GM19351 (cell line): ENCODE results near the gene ADGRF4.
A peak's percentile ranks its signal among the peaks of the same experiment; 100 is the strongest.

ENCODE experiments used
- ATAC-seq: cut with Tn5 transposase; IDR thresholded peaks from one replicate; pipeline ENCODE4 v1.9.1; 2021; ENCODE audit warnings: mild to moderate bottlenecking, moderate library complexity; ENCODE audit not compliant: unreplicated experiment

Gene ADGRF4, protein sequence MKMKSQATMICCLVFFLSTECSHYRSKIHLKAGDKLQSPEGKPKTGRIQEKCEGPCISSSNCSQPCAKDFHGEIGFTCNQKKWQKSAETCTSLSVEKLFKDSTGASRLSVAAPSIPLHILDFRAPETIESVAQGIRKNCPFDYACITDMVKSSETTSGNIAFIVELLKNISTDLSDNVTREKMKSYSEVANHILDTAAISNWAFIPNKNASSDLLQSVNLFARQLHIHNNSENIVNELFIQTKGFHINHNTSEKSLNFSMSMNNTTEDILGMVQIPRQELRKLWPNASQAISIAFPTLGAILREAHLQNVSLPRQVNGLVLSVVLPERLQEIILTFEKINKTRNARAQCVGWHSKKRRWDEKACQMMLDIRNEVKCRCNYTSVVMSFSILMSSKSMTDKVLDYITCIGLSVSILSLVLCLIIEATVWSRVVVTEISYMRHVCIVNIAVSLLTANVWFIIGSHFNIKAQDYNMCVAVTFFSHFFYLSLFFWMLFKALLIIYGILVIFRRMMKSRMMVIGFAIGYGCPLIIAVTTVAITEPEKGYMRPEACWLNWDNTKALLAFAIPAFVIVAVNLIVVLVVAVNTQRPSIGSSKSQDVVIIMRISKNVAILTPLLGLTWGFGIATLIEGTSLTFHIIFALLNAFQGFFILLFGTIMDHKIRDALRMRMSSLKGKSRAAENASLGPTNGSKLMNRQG

DNA sequence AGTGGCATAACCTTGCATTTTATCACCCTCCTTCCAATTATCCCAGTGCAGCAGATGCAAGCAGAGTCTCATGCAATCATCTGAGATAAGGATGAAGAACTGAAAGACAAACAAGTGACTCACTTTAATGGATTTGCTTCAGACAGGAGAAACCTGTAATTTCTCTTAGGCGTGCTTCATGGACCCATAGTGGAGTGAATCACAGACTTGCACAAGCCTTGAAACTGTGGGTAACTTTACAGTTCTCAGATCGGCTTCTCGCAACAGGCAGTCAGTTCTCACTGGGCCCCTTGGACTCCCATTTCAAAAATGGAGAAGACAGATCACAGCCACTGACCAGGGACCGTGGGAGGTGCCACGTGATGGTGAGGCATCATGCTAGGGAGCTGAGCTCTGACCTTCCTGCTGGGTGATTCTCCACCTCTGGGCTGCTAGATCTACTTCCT, at the start of gene ADGRF4:
Gene ADGRF4 (plus strand): TSS at position 239 of the 446 bp plus-strand sequence. CDS start 8,666 bp downstream, outside the sequence.
- ATAC-seq: peak; percentile 28

DNA sequence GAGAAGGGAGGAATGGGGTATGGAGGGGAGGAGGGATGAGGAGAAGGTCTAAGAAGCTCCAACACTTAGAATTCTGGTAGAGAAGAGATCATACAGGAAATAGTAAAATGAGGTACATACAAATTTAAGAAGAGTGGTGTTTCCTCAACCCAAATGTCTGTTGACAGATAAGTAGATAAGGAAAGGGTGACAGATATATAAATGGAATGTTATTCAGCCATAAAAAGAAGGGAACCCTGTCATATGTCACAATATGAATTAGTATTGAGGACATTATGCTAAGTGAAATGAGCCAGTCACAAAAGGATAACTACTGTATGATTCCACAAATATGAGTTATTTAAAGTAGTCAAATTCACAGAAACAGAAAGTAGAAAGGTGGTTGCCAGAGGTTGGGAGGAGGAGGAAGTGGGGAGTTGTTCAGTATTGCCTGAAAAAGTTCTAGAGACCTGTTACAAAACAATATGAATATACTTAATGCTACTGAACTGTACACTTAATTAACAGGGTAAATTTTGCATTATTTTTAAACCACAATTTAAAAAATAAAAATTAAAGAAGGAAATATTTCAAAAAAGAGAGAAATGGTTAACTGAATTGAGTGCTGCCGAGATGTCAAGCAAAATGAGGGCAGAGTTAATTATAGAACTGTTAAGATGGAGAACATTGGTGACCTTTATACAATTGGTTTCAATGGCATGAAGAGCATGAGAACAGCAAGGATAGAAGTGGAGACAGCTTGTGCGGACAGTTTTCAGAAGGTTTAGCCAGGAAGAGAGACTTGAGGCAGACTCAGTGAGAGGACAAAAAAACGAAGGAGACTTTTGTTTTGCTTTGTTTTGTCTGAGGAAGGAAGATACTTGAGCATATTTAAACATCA, 47.6 kb upstream of the ADGRF4 start:
- ATAC-seq: peak; percentile 51

DNA sequence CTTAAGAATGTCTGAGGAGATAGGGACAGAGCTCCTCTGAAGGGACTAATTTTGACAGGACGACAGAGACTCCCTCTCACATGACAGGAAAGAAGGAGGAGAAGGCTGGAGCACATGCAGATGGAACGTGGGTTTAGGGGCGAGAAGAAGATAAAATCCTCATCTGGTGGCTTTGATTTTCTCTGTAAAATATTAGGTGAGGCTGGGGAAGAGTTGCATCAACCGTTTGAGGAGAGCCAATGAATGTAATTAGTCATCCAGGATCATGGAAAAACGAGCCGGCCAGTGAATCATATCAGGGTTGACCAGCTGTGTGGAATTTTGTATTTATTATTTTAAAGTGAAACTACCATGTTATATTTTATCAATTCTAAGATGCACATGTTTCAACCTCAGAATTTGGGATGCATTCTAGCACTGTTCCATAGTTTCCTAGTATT, 46.9 kb upstream of the ADGRF4 start:
- no peak for ATAC-seq

- no peak for ATAC-seq
Measured at GRCh38 chr6:47653706-47654105, 44.7 kb upstream of the ADGRF4 start.

GRCh38 chr6:47654255-47654654, 44.1 kb upstream of the ADGRF4 start:
- no peak for ATAC-seq

DNA sequence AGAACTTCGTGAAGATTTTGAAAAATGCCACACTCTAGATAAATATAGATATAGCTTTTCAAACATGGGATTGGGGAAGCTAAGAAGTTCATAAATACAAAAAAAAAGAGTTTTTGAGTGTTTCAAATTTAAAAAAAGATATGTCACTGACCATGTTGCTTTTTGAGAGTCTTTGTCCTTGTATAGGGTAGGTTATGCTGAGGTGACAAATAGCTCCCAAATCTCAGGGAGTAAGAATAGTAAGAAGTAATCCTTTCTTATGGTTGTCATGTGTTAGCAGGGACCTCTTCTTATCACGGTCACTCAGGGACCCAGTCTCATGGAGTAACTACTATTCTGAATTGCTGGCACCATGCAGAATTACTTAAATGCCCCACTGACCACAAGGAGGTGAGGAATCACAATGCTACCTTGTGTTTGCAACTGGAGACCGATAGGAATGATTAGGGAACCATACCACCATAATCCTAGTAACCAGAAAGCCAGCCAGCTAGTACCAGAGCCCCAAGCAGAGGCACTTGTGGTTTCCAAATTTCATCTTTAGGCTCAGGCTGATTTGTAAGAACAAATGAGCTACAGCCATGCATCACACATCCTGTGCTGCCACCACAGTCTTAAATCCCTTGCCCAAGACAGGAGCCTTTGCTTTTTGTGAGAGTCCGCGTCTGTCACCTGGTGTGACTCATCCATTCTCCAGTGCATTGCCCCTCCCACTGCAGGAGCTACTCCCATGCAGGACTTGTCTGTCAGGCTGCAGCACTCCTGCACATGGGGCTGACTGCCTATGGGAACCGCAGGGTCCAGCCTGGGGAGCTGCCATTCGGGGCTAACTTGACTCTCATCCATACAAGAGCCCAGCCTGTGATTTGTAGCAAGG, 42.4 kb upstream of the ADGRF4 start:
- no peak for ATAC-seq

DNA sequence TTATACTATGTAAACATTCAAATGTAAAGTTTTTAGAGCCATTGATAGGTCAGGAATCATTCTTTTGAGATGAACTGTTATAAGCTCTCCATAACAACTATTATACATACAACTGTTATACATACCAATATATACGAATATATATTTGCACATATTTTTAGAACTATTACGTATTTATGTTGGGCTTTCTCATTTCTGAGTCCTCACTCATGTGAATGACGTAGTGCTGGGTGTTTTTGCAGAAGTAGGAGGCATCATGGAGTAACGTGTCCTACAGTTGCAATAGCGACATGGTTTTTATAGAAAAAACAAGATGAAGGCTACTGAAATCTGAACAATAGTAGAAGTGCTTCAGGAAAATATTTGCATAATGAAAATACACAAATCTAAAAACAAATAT, 36.4 kb upstream of the ADGRF4 start:
- no peak for ATAC-seq

DNA sequence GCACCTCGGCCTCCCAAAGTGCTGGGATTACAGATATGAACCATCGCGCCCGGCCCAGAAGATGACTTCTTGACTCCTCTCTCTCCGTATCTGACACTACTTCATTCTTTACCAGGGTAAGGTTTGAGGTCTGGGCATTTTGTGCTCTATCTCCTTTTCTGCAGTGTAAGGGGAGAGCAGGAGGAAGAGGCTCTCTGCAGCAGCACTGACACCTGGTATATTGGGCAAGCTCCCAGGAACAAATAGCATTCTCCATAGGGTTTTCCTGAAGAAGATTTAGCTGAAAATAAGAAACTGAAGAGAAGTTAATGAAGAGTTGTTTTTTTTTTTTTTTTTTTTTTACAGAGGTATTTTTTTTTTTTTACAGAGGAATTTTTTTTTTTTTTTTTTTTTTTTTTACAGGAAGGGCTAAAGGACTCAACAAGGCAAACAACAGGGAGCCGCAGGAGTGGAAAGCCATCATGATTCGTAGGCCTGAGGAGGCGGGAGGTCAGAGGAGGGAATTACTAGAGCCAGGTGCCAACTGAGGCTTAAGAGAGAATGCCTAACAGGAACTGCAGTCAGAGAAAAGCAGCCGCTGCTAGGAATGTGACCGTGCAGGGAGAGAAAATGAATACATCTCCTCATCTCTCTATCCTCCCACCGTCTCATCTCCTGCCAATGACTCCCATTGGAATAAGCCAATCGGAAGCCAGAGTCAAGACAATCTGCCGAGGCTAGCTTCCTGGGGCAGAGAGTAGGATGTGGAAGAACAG, 34.7 kb upstream of the ADGRF4 start:
- no peak for ATAC-seq

DNA sequence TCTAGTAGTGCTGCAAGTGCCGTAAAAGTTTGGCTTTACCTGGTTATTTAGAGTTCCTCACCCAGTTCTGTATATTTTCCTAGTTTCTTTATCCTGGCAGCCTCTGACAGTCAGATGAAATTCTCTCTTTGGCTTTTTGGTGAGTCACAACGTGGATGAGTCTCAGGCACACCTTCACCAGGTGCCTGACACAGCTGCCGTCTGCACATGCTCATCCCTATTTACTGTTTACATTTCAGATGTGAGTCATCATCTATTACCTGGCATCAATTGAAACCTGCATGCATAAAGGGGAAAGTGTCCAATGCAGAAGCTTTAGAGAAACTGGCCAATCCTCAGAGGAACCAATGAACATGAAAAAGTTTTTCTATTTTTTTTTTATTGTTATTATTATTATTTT, 33.3 kb upstream of the ADGRF4 start:
- no peak for ATAC-seq

- ATAC-seq: no peak
Measured at GRCh38 chr6:47669684-47670513, 28.5 kb upstream of the ADGRF4 start.

- no peak for ATAC-seq
Measured at GRCh38 chr6:47670851-47671250, 27.5 kb upstream of the ADGRF4 start.

GRCh38 chr6:47671777-47672176, 26.6 kb upstream of the ADGRF4 start:
- ATAC-seq: no peak

GRCh38 chr6:47672816-47673215, 25.6 kb upstream of the ADGRF4 start:
- no peak for ATAC-seq

DNA sequence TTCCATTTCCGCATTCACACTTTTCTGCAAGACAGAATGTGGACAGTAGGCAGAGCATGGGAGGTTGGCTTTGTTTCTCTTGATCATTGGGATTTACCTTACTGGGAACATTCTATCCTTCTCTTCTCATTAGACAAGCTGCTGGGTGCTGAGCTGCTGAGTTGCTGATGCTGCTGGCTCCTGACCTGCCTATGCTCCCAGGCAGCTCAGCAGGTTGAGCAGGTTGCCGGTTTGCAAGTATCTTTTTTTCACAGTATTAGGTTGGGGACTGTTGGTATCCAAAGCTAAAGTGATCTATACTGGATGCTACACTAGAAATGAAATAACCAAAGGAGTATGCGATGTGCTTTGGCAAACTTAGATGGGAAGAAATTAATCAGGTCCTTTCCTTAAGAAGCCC, 23.7 kb upstream of the ADGRF4 start:
- no peak for ATAC-seq

GRCh38 chr6:47677381-47678100, 20.8 kb upstream of the ADGRF4 start:
- no peak for ATAC-seq

GRCh38 chr6:47678739-47679138, 19.6 kb upstream of the ADGRF4 start:
- ATAC-seq: no peak

GRCh38 chr6:47679322-47679906, 19.0 kb upstream of the ADGRF4 start:
- ATAC-seq: no peak

GRCh38 chr6:47680051-47680450, 18.3 kb upstream of the ADGRF4 start:
- no peak for ATAC-seq
